Measurements from ENCODE around the gene ATP8B3.
"Not testable (repeated sequence)": the region's sequence is repeated elsewhere in the genome, so short reads cannot be mapped to it uniquely, and the experiment has no call there.

Gene ATP8B3

GRCh38 chr19:1807030-1807694, 4.9 kb downstream of the ATP8B3 start:
- H3K36me3 Mint-ChIP-seq (ENCODE audit: low read depth), result peaks cover 1% of the 10 kb centered on the region
- H3K4me3 Mint-ChIP-seq, result no peak overlapping the region
- no peak overlapping the region for H3K27ac Mint-ChIP-seq
- H3K27me3 Mint-ChIP-seq (ENCODE audit: low read depth), result no peaks in the 10 kb centered on the region
- no peaks in the 10 kb centered on the region for H3K9me3 Mint-ChIP-seq
- H3K4me1 Mint-ChIP-seq (ENCODE audit: low read depth), result peaks cover 5% of the 10 kb centered on the region

GRCh38 chr19:1806184-1807029, 5.7 kb downstream of the ATP8B3 start:
- peaks cover 5% of the 10 kb centered on the region for H3K4me1 Mint-ChIP-seq (ENCODE audit: low read depth)
- H3K27me3 Mint-ChIP-seq (ENCODE audit: low read depth), result no peaks in the 10 kb centered on the region
- H3K27ac Mint-ChIP-seq, result no peak overlapping the region
- no peaks in the 10 kb centered on the region for H3K9me3 Mint-ChIP-seq
- H3K4me3 Mint-ChIP-seq, result no peak overlapping the region
- peaks cover 1% of the 10 kb centered on the region for H3K36me3 Mint-ChIP-seq (ENCODE audit: low read depth)

- Mint-ChIP-seq H3K4me1 (ENCODE audit: low read depth) (no peaks in the 10 kb centered on the region), H3K27me3 (ENCODE audit: low read depth) (no peaks in the 10 kb centered on the region), H3K4me3 (no peak overlapping the region), H3K36me3 (ENCODE audit: low read depth) (peaks cover 1% of the 10 kb centered on the region), H3K9me3 (no peaks in the 10 kb centered on the region), H3K27ac (no peak overlapping the region)
Observed at GRCh38 chr19:1805401-1806183, 6.5 kb downstream of the ATP8B3 start.

- Mint-ChIP-seq H3K9me3 (no peaks in the 10 kb centered on the region), H3K36me3 (ENCODE audit: low read depth) (peaks cover 7% of the 10 kb centered on the region), H3K27ac (no peak overlapping the region), H3K4me3 (no peak overlapping the region), H3K4me1 (ENCODE audit: low read depth) (no peaks in the 10 kb centered on the region), H3K27me3 (ENCODE audit: low read depth) (no peaks in the 10 kb centered on the region)
Observed at GRCh38 chr19:1804858-1805257, 7.2 kb downstream of the ATP8B3 start.

- H3K36me3 Mint-ChIP-seq (ENCODE audit: low read depth), result peaks cover 7% of the 10 kb centered on the region
- H3K27me3 Mint-ChIP-seq (ENCODE audit: low read depth), result peaks cover 5% of the 10 kb centered on the region
- peaks cover 3% of the 10 kb centered on the region for H3K4me1 Mint-ChIP-seq (ENCODE audit: low read depth)
Observed at GRCh38 chr19:1799695-1800342, 12.3 kb downstream of the ATP8B3 start.

GRCh38 chr19:1797313-1797712, 14.8 kb downstream of the ATP8B3 start:
- not testable (repeated sequence) for H3K9me3 Mint-ChIP-seq; H3K4me1 Mint-ChIP-seq (ENCODE audit: low read depth); H3K4me3 Mint-ChIP-seq

More at GRCh38 chr19:1799695-1800342, 12.3 kb downstream of the ATP8B3 start:
- no peaks in the 10 kb centered on the region for H3K9me3 Mint-ChIP-seq
- H3K4me3 Mint-ChIP-seq, result no peak overlapping the region
- no peak overlapping the region for H3K27ac Mint-ChIP-seq

GRCh38 chr19:1796395-1797142, 15.5 kb downstream of the ATP8B3 start:
- H3K4me3 Mint-ChIP-seq, result no peak overlapping the region
- no peaks in the 10 kb centered on the region for H3K9me3 Mint-ChIP-seq
- H3K4me1 Mint-ChIP-seq (ENCODE audit: low read depth), result peaks cover 3% of the 10 kb centered on the region
- H3K36me3 Mint-ChIP-seq (ENCODE audit: low read depth), result peaks cover 7% of the 10 kb centered on the region
- H3K27me3 Mint-ChIP-seq (ENCODE audit: low read depth), result peaks cover 5% of the 10 kb centered on the region
- no peak overlapping the region for H3K27ac Mint-ChIP-seq

More at GRCh38 chr19:1797313-1797712, 14.8 kb downstream of the ATP8B3 start:
- H3K36me3 Mint-ChIP-seq (ENCODE audit: low read depth); H3K27me3 Mint-ChIP-seq (ENCODE audit: low read depth); H3K27ac Mint-ChIP-seq: not testable (repeated sequence)

GRCh38 chr19:1794424-1795172, 17.5 kb downstream of the ATP8B3 start:
- no peak overlapping the region for H3K27ac Mint-ChIP-seq
- peaks cover 5% of the 10 kb centered on the region for H3K27me3 Mint-ChIP-seq (ENCODE audit: low read depth)
- H3K4me1 Mint-ChIP-seq (ENCODE audit: low read depth), result peaks cover 3% of the 10 kb centered on the region
- no peaks in the 10 kb centered on the region for H3K9me3 Mint-ChIP-seq
- no peaks in the 10 kb centered on the region for H3K36me3 Mint-ChIP-seq (ENCODE audit: low read depth)
- no peak overlapping the region for H3K4me3 Mint-ChIP-seq

- Mint-ChIP-seq H3K36me3 (ENCODE audit: low read depth) (no peaks in the 10 kb centered on the region), H3K9me3 (no peaks in the 10 kb centered on the region), H3K27ac (no peak overlapping the region), H3K4me3 (no peak overlapping the region), H3K27me3 (ENCODE audit: low read depth) (peaks cover 5% of the 10 kb centered on the region), H3K4me1 (ENCODE audit: low read depth) (peaks cover 3% of the 10 kb centered on the region)
Observed at GRCh38 chr19:1791879-1792278, 20.2 kb downstream of the ATP8B3 start.

GRCh38 chr19:1790054-1790792, 21.9 kb downstream of the ATP8B3 start:
- H3K4me1 Mint-ChIP-seq (ENCODE audit: low read depth), result no peaks in the 10 kb centered on the region
- no peak overlapping the region for H3K4me3 Mint-ChIP-seq

GRCh38 chr19:1789261-1790041, 22.6 kb downstream of the ATP8B3 start:
- Mint-ChIP-seq H3K27ac (no peak overlapping the region), H3K4me3 (no peak overlapping the region), H3K4me1 (ENCODE audit: low read depth) (no peaks in the 10 kb centered on the region), H3K36me3 (ENCODE audit: low read depth) (no peaks in the 10 kb centered on the region), H3K27me3 (ENCODE audit: low read depth) (no peaks in the 10 kb centered on the region), H3K9me3 (no peaks in the 10 kb centered on the region)

More at GRCh38 chr19:1790054-1790792, 21.9 kb downstream of the ATP8B3 start:
- no peak overlapping the region for H3K27ac Mint-ChIP-seq
- H3K36me3 Mint-ChIP-seq (ENCODE audit: low read depth), result no peaks in the 10 kb centered on the region
- H3K9me3 Mint-ChIP-seq, result no peaks in the 10 kb centered on the region
- no peaks in the 10 kb centered on the region for H3K27me3 Mint-ChIP-seq (ENCODE audit: low read depth)

- Mint-ChIP-seq H3K4me3 (no peak overlapping the region), H3K27me3 (ENCODE audit: low read depth) (no peaks in the 10 kb centered on the region), H3K27ac (no peak overlapping the region), H3K36me3 (ENCODE audit: low read depth) (no peaks in the 10 kb centered on the region), H3K9me3 (no peaks in the 10 kb centered on the region), H3K4me1 (ENCODE audit: low read depth) (no peaks in the 10 kb centered on the region)
Observed at GRCh38 chr19:1787116-1787515, 25.0 kb downstream of the ATP8B3 start.
